WTC11 (cell line): ENCODE measurements around the gene IFNLR1.

Source experiments
- ATF3 ChIP-seq: sonication (generic); formaldehyde crosslinking; conservative IDR thresholded peaks from 2 replicates; pipeline ENCODE4 v1.8.1; 2022; ENCODE audit warnings: mild to moderate bottlenecking, missing genetic modification reagents
- CTCF ChIP-seq: fragments of 200-600 bp; IDR thresholded peaks from 2 replicates; pipeline ENCODE4 v1.8.0; 2022; ENCODE audit warnings: antibody characterized with exemption
- ESRRA ChIP-seq: sonication (generic); formaldehyde crosslinking; IDR thresholded peaks from 2 replicates; pipeline ENCODE4 v1.8.1; 2022; ENCODE audit warnings: mild to moderate bottlenecking, missing genetic modification reagents, borderline replicate concordance
- MAX ChIP-seq: sonication (generic); formaldehyde crosslinking; IDR thresholded peaks from 2 replicates; pipeline ENCODE4 v1.8.0; 2022; ENCODE audit warnings: mild to moderate bottlenecking, missing genetic modification reagents
- NR1H2 ChIP-seq: sonication (generic); formaldehyde crosslinking; IDR thresholded peaks from 2 replicates; pipeline ENCODE4 v1.9.0; 2021; ENCODE audit warnings: mild to moderate bottlenecking, moderate library complexity, missing genetic modification reagents
- ZNF317 ChIP-seq: sonication (generic); formaldehyde crosslinking; IDR thresholded peaks from 2 replicates; pipeline ENCODE4 v1.8.1; 2023; ENCODE audit warnings: low read depth, mild to moderate bottlenecking, moderate library complexity, missing genetic modification reagents, borderline replicate concordance

- TF ChIP-seq ESRRA (CRISPR knock-in tag), result no peak
- no peak for TF ChIP-seq CTCF
- TF ChIP-seq NR1H2 (CRISPR knock-in tag), result no peak
- TF ChIP-seq ZNF317, result no peak
- TF ChIP-seq ATF3 (CRISPR knock-in tag), result no peak
- no peak for TF ChIP-seq MAX
Measured at GRCh38 chr1:24159366-24159765, 27.7 kb downstream of the IFNLR1 start.
